Measurements from ENCODE around the gene GOLM1. TPM values are rescaled to one million over a fixed set of nuclear protein-coding genes. Genes with fewer than 3 reads are reported as not detected.
"Not testable (repeated sequence)": the region's sequence is repeated elsewhere in the genome, so short reads cannot be mapped to it uniquely, and the experiment has no call there.

Gene GOLM1
- total RNA-seq, 1 experiment from 2014 or later = 33.9 TPM

GRCh38 chr9:86057491-86057890, 41.9 kb downstream of the GOLM1 start:
- DNase-seq (ENCODE audit: unreplicated experiment) = no peak
- no peak for TF ChIP-seq CTCF (IDR thresholded peaks at IDR 0.05; ENCODE audit: unreplicated experiment)
- H3K9me3 Mint-ChIP-seq (ENCODE audit: unreplicated experiment) = no peaks in the 10 kb centered on the region
- H3K27me3 Mint-ChIP-seq (ENCODE audit: insufficient read depth, unreplicated experiment) = no peaks in the 10 kb centered on the region
- ChIA-PET CTCF (interaction anchor here (1.0 kb wide), 1 partner anchor 182 kb away, joined by 4 read pairs; no protein-coding TSS in a partner anchor), POLR2A (interaction anchor here (0.6 kb wide), 1 partner anchor 80 kb away, joined by 3 read pairs; no protein-coding TSS in a partner anchor)
- intact Hi-C loops (cut with micrococcal nuclease) = no loop called here
- no peaks in the 10 kb centered on the region for H3K36me3 Mint-ChIP-seq (ENCODE audit: insufficient read depth, unreplicated experiment)
- H3K27ac Mint-ChIP-seq (ENCODE audit: low read depth, unreplicated experiment) = no peak overlapping the region
- H3K4me3 Mint-ChIP-seq (ENCODE audit: unreplicated experiment) = no peak overlapping the region
- no peaks in the 10 kb centered on the region for H3K4me1 Mint-ChIP-seq (ENCODE audit: insufficient read depth, unreplicated experiment)
- no TSS peak for BruUV-seq (replicated peaks)

- intact Hi-C loops (cut with micrococcal nuclease) = no loop called here
- DNase-seq (ENCODE audit: unreplicated experiment) = no peak
- BruUV-seq (replicated peaks) = no TSS peak
- ChIA-PET CTCF (interaction anchor here (1.1 kb wide), 1 partner anchor 12 kb away, joined by 3 read pairs; no protein-coding TSS in a partner anchor), POLR2A (no interaction called here)
- Mint-ChIP-seq H3K27me3 (ENCODE audit: insufficient read depth, unreplicated experiment) (no peaks in the 10 kb centered on the region), H3K36me3 (ENCODE audit: insufficient read depth, unreplicated experiment) (no peaks in the 10 kb centered on the region), H3K27ac (ENCODE audit: low read depth, unreplicated experiment) (no peak overlapping the region), H3K4me3 (ENCODE audit: unreplicated experiment) (no peak overlapping the region), H3K4me1 (ENCODE audit: insufficient read depth, unreplicated experiment) (no peaks in the 10 kb centered on the region), H3K9me3 (ENCODE audit: unreplicated experiment) (no peaks in the 10 kb centered on the region)
- TF ChIP-seq CTCF (IDR thresholded peaks at IDR 0.05; ENCODE audit: unreplicated experiment) = no peak
These were observed 44.7 kb downstream of the GOLM1 start for GRCh38 chr9:86054695-86055094.

GRCh38 chr9:86052556-86053468, 46.5 kb downstream of the GOLM1 start:
- H3K27me3 Mint-ChIP-seq (ENCODE audit: insufficient read depth, unreplicated experiment) = no peaks in the 10 kb centered on the region
- no peak for DNase-seq (ENCODE audit: unreplicated experiment)
- no TSS peak for BruUV-seq (replicated peaks)
- H3K4me3 Mint-ChIP-seq (ENCODE audit: unreplicated experiment) = no peak overlapping the region
- TF ChIP-seq CTCF (IDR thresholded peaks at IDR 0.05; ENCODE audit: unreplicated experiment) = no peak
- intact Hi-C loops (cut with micrococcal nuclease) = no loop called here
- H3K36me3 Mint-ChIP-seq (ENCODE audit: insufficient read depth, unreplicated experiment) = no peaks in the 10 kb centered on the region
- POLR2A ChIA-PET = no interaction called here
- H3K27ac Mint-ChIP-seq (ENCODE audit: low read depth, unreplicated experiment) = no peak overlapping the region
- H3K4me1 Mint-ChIP-seq (ENCODE audit: insufficient read depth, unreplicated experiment) = no peaks in the 10 kb centered on the region
- CTCF ChIA-PET = no interaction called here
- H3K9me3 Mint-ChIP-seq (ENCODE audit: unreplicated experiment) = no peaks in the 10 kb centered on the region

GRCh38 chr9:86048018-86048742, 51.2 kb downstream of the GOLM1 start:
- H3K4me1 Mint-ChIP-seq (ENCODE audit: insufficient read depth, unreplicated experiment); H3K27me3 Mint-ChIP-seq (ENCODE audit: insufficient read depth, unreplicated experiment); H3K9me3 Mint-ChIP-seq (ENCODE audit: unreplicated experiment); intact Hi-C loops (cut with micrococcal nuclease); H3K4me3 Mint-ChIP-seq (ENCODE audit: unreplicated experiment); H3K36me3 Mint-ChIP-seq (ENCODE audit: insufficient read depth, unreplicated experiment); H3K27ac Mint-ChIP-seq (ENCODE audit: low read depth, unreplicated experiment); BruUV-seq (replicated peaks); DNase-seq (ENCODE audit: unreplicated experiment); POLR2A ChIA-PET: not testable (repeated sequence)
- CTCF ChIA-PET = interaction anchor here (1.0 kb wide), 1 partner anchor 27 kb away, joined by 3 read pairs; no protein-coding TSS in a partner anchor
